GM18526 (cell line): ENCODE results near the gene NUP160.

Experiments used
- POLR2A ChIP-seq: IDR thresholded peaks from 3 replicates; pipeline ENCODE4 v1.6.1; 2011; ENCODE audit not compliant: insufficient read length; ENCODE audit errors: extremely low read depth

Gene NUP160

GRCh38 chr11:47867823-47868222, 19.7 kb upstream of the NUP160 start:
- TF ChIP-seq POLR2A, result no peak

GRCh38 chr11:47864901-47865300, 16.8 kb upstream of the NUP160 start:
- no peak for TF ChIP-seq POLR2A

GRCh38 chr11:47863898-47864430, 15.8 kb upstream of the NUP160 start:
- TF ChIP-seq POLR2A, result no peak

GRCh38 chr11:47863189-47863897, 15.2 kb upstream of the NUP160 start:
- no peak for TF ChIP-seq POLR2A

- no peak for TF ChIP-seq POLR2A
Observed at GRCh38 chr11:47861728-47862127, 13.6 kb upstream of the NUP160 start.

GRCh38 chr11:47860536-47860935, 12.4 kb upstream of the NUP160 start:
- no peak for TF ChIP-seq POLR2A

- TF ChIP-seq POLR2A, result no peak
Observed at GRCh38 chr11:47857892-47858543, 9.9 kb upstream of the NUP160 start.

- no peak for TF ChIP-seq POLR2A
Observed at GRCh38 chr11:47857485-47857884, 9.3 kb upstream of the NUP160 start.

- TF ChIP-seq POLR2A, result no peak
Observed at GRCh38 chr11:47856186-47856585, 8.0 kb upstream of the NUP160 start.

- TF ChIP-seq POLR2A, result no peak
Observed at GRCh38 chr11:47854667-47855066, 6.5 kb upstream of the NUP160 start.

- no peak for TF ChIP-seq POLR2A
Observed at GRCh38 chr11:47852053-47852452, 3.9 kb upstream of the NUP160 start.

- no peak for TF ChIP-seq POLR2A
Observed at GRCh38 chr11:47850337-47850736, 2.2 kb upstream of the NUP160 start.

- TF ChIP-seq POLR2A, result no peak
Observed at GRCh38 chr11:47848700-47849155, 578 bp upstream of the NUP160 start.

- no peak for TF ChIP-seq POLR2A
Observed at GRCh38 chr11:47847537-47847891, 636 bp downstream of the NUP160 start.

- TF ChIP-seq POLR2A, result no peak
Observed at GRCh38 chr11:47846998-47847397, 1.2 kb downstream of the NUP160 start.

GRCh38 chr11:47843361-47844055, 4.6 kb downstream of the NUP160 start:
- TF ChIP-seq POLR2A, result no peak
